ENCODE results near the gene CNFN.

Gene CNFN

GRCh38 chr19:42357290-42357689 is 32.8 kb downstream of the CNFN start:
- no peak for TF ChIP-seq CTCF (conservative IDR thresholded peaks at IDR 0.05; ENCODE audit: low read depth, low read length)
- H3K4me3 ChIP-seq (ENCODE audit: low read depth, low read length), result no peak overlapping the region

GRCh38 chr19:42356686-42357085 is 33.4 kb downstream of the CNFN start:
- TF ChIP-seq CTCF (conservative IDR thresholded peaks at IDR 0.05; ENCODE audit: low read depth, low read length), result no peak
- no peak for DNase-seq (ENCODE audit: low read depth)
- H3K4me3 ChIP-seq (ENCODE audit: low read depth, low read length), result no peak overlapping the region

More at GRCh38 chr19:42357290-42357689, 32.8 kb downstream of the CNFN start:
- no peak for DNase-seq (ENCODE audit: low read depth)

DNA sequence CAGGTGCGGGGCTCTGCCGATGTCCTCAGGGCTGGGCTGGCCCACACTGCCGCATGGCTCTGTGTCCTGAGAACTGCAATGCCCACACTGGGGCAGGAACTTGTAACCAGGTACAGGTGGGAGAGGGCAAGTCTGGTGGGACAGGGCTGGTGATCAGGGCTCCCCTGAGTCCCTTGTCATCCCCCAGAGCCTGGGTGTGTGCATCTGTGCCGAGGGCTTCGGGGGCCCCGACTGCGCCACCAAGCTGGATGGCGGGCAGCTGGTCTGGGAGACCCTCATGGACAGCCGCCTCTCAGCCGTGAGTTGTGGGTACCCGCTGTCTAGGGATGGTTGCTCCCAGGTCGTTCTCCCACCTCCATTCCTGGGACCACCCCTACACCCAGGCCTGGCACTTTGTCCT is 34.2 kb downstream of the CNFN start:
- H3K4me3 ChIP-seq (ENCODE audit: low read depth, low read length), result no peak overlapping the region
- no peak for TF ChIP-seq CTCF (conservative IDR thresholded peaks at IDR 0.05; ENCODE audit: low read depth, low read length)

DNA sequence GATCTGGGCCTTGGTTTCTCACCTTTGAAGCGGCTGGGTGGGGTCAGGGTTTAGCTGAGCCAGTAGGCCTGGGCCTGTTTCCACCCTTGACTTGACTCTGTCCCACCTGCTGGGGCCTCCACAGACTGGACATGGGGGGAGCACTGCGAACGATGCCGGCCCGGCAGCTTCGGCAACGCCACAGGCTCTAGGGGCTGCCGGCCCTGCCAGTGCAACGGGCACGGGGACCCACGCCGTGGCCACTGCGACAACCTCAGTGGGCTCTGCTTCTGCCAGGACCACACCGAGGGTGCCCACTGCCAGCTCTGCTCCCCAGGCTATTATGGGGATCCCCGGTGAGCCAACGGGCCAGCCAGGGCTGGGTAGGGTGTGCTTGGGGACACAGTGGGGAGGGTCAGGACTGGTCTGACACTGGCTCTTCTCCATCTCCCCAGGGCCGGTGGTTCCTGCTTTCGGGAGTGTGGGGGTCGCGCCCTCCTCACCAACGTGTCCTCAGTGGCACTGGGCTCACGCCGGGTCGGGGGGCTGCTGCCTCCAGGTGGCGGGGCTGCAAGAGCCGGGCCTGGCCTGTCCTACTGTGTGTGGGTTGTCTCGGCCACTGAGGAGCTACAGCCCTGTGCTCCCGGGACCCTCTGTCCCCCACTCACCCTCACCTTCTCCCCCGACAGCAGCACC is 36.6 kb downstream of the CNFN start:
- no peak for DNase-seq (ENCODE audit: low read depth)
- H3K4me3 ChIP-seq (ENCODE audit: low read depth, low read length), result no peak overlapping the region
- no peak for TF ChIP-seq CTCF (conservative IDR thresholded peaks at IDR 0.05; ENCODE audit: low read depth, low read length)

More for the DNA sequence above, 34.2 kb downstream of the CNFN start:
- no peak for DNase-seq (ENCODE audit: low read depth)

DNA sequence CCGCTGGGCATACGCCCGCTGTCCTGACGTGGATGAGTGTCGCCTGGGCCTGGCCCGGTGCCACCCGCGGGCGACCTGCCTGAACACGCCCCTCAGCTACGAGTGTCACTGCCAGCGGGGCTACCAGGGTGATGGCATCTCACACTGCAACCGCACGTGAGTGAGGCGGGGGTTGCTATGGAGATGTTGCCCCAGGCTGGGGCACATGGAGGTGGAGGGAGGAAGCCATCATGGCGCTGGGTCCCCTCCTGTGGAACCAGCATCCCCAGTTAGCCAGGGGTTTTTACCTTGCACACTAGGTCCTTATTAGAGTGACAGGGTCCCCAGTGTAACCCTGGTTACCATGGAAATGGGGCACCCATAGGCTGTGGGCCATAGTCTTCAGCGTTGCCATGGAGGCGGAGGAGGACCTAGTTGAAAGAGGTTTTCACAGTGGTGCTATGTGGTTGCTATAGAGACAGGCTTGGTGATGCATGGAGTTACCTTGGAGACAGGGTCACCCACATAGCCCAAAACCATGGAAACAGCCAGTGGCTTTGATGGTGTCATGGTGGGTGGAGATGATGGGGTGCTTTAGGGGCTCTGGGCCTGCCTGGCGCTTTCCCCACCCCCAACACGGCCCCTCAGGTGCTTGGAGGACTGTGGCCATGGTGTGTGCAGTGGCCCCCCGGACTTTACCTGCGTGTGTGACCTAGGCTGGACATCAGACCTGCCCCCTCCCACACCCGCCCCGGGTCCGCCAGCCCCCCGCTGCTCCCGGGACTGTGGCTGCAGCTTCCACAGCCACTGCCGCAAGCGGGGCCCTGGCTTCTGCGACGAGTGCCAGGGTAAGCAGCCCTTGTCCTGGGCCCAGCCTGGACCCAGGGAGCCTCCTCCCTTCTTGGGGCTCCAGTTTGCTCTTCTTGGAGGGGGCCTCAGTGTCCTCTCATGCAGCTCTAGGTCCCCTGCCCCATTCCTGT is 37.5 kb downstream of the CNFN start:
- no peak overlapping the region for H3K4me3 ChIP-seq (ENCODE audit: low read depth, low read length)
- peak; percentile 20 for DNase-seq (ENCODE audit: low read depth)
- no peak for TF ChIP-seq CTCF (conservative IDR thresholded peaks at IDR 0.05; ENCODE audit: low read depth, low read length)

DNA sequence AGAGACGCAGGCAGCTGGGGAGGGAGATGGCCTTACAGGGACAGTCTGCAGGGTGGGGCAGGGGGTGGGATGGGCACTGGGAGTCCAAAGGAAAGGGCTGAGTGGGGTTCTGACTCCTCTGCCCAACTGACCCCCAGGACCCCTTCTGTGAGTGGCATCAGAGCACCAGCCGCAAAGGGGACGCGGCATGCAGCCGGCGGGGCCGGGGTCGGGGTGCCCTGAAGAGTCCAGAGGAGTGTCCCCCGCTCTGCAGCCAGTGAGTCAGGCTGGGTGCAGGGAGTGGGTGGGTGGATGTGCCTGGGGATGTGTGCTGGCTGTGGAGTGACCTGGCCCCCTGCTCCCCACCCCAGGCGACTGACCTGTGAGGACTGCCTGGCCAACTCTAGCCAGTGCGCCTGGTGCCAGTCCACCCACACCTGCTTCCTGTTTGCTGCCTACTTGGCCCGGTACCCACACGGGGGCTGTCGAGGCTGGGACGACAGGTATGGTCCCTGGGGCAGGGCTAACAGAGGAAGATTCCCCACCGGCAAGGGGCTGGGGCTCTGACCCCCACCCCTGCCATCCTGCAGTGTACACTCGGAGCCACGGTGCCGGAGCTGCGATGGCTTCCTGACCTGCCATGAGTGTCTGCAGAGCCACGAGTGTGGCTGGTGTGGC is 38.9 kb downstream of the CNFN start:
- no peak for TF ChIP-seq CTCF (conservative IDR thresholded peaks at IDR 0.05; ENCODE audit: low read depth, low read length)
- no peak for DNase-seq (ENCODE audit: low read depth)
- H3K4me3 ChIP-seq (ENCODE audit: low read depth, low read length), result no peak overlapping the region

Measured in choroid plexus epithelial cell (primary cell).